WTC11 (cell line): ENCODE results near the gene COL4A1. TPM values are rescaled to one million over a fixed set of nuclear protein-coding genes. Genes with fewer than 3 reads are reported as not detected.

Experiments
- ATAC-seq: fragments of 200-7000 bp; cut with Tn5 transposase; 2 replicates; pipeline ENCODE4 v1.10.0; 2021; ENCODE audit warnings: mild to moderate bottlenecking, moderate library complexity
- CTCF ChIA-PET: fragments of 300-600 bp; sonication (Branson Sonifier 250); formaldehyde crosslinking; loops from one replicate; lab custom pipeline; 2021; ENCODE audit warnings: antibody characterized with exemption; lab: Charles Lee
- POLR2A ChIA-PET: fragments of 350-600 bp; sonication (Branson Sonifier 250); formaldehyde crosslinking; loops from one replicate; lab custom pipeline; 2021; ENCODE audit warnings: antibody characterized with exemption; lab: Charles Lee
- DNase-seq: peaks from one replicate; pipeline ENCODE4 v3.0.0; 2021; ENCODE audit warnings: low spot score
- H3K27ac Mint-ChIP-seq: 2 replicates; pipeline ENCODE4 v1.8.0; 2021; ENCODE audit warnings: mixed read lengths
- H3K27me3 Mint-ChIP-seq: 2 replicates; pipeline ENCODE4 v1.8.0; 2021; ENCODE audit warnings: low read depth, mild to moderate bottlenecking, moderate library complexity, mixed read lengths
- H3K36me3 Mint-ChIP-seq: 2 replicates; pipeline ENCODE4 v1.8.0; 2021; ENCODE audit warnings: mixed read lengths
- H3K4me1 Mint-ChIP-seq: 2 replicates; pipeline ENCODE4 v1.8.0; 2022; ENCODE audit warnings: mixed read lengths
- H3K4me3 Mint-ChIP-seq: 2 replicates; pipeline ENCODE4 v1.8.0; 2021; ENCODE audit warnings: mild to moderate bottlenecking, moderate library complexity, mixed read lengths
- H3K9me3 Mint-ChIP-seq: 2 replicates; pipeline ENCODE4 v1.8.0; 2021; ENCODE audit warnings: mixed read lengths
- ATF1 ChIP-seq: sonication (generic); formaldehyde crosslinking; IDR thresholded peaks from 2 replicates; pipeline ENCODE4 v1.8.1; 2023; ENCODE audit warnings: mild to moderate bottlenecking, moderate library complexity, missing genetic modification reagents
- GABPB1 ChIP-seq: sonication (generic); formaldehyde crosslinking; IDR thresholded peaks from 2 replicates; pipeline ENCODE4 v1.8.1; 2023; ENCODE audit warnings: mild to moderate bottlenecking, missing genetic modification reagents
- KAT7 ChIP-seq: sonication (generic); formaldehyde crosslinking; IDR thresholded peaks from 2 replicates; pipeline ENCODE4 v1.8.1; 2023; ENCODE audit warnings: missing genetic modification reagents, mild to moderate bottlenecking, borderline replicate concordance
- NFATC4 ChIP-seq: fragments of 250-450 bp; sonication (Bioruptor Pico); IDR thresholded peaks from 2 replicates; pipeline ENCODE4 v1.9.0; 2021; ENCODE audit warnings: mild to moderate bottlenecking
- SOX15 ChIP-seq: fragments of 250-450 bp; sonication (Bioruptor Pico); IDR thresholded peaks from 2 replicates; pipeline ENCODE4 v1.9.0; 2021; ENCODE audit warnings: mild to moderate bottlenecking
- ZNF219 ChIP-seq: sonication (generic); formaldehyde crosslinking; IDR thresholded peaks from 2 replicates; pipeline ENCODE4 v1.8.0; 2023; ENCODE audit warnings: missing genetic modification reagents, mild to moderate bottlenecking, borderline replicate concordance
- total RNA-seq: library from RNA; stranded (reverse); gene quantifications from 3 replicates; pipeline ENCODE4 v1.2.3, GENCODE V29; 2021
- TF ChIP-seq, protein P1 (sequence below): fragments of 250-450 bp; sonication (Bioruptor Pico); IDR thresholded peaks from 2 replicates; pipeline ENCODE4 v1.9.0; 2021; ENCODE audit warnings: mild to moderate bottlenecking, borderline replicate concordance
- TF ChIP-seq, protein P2 (sequence below): sonication (generic); formaldehyde crosslinking; IDR thresholded peaks from 2 replicates; pipeline ENCODE4 v1.8.1; 2022; ENCODE audit warnings: low read depth, mild to moderate bottlenecking, moderate library complexity, missing genetic modification reagents, borderline replicate concordance
- TF ChIP-seq, protein P3 (sequence below): sonication (generic); formaldehyde crosslinking; IDR thresholded peaks from 2 replicates; pipeline ENCODE4 v1.8.0; 2022; ENCODE audit warnings: mild to moderate bottlenecking, missing genetic modification reagents
- TF ChIP-seq, protein P4 (sequence below): sonication (generic); formaldehyde crosslinking; IDR thresholded peaks from 2 replicates; pipeline ENCODE4 v1.8.1; 2023; ENCODE audit warnings: mild to moderate bottlenecking, missing genetic modification reagents, moderate library complexity
- TF ChIP-seq, protein P5 (sequence below): fragments of 250-450 bp; sonication (Bioruptor Pico); IDR thresholded peaks from 2 replicates; pipeline ENCODE4 v2.1.2; 2022; ENCODE audit warnings: mild to moderate bottlenecking, moderate library complexity
- TF ChIP-seq, protein P6 (sequence below): sonication (generic); formaldehyde crosslinking; IDR thresholded peaks from 2 replicates; pipeline ENCODE4 v1.8.1; 2023; ENCODE audit warnings: mild to moderate bottlenecking, missing genetic modification reagents, moderate library complexity
- TF ChIP-seq, protein P7 (sequence below): sonication (generic); formaldehyde crosslinking; IDR thresholded peaks from 2 replicates; pipeline ENCODE4 v1.8.1; 2023; ENCODE audit warnings: mild to moderate bottlenecking, missing genetic modification reagents
- TF ChIP-seq, protein P8 (sequence below): sonication (generic); formaldehyde crosslinking; IDR thresholded peaks from 2 replicates; pipeline ENCODE4 v1.8.0; 2022; ENCODE audit warnings: mild to moderate bottlenecking, missing genetic modification reagents
- TF ChIP-seq, protein P9 (sequence below): sonication (generic); formaldehyde crosslinking; IDR thresholded peaks from 2 replicates; pipeline ENCODE4 v1.8.1; 2022; ENCODE audit warnings: mild to moderate bottlenecking, moderate library complexity, missing genetic modification reagents

Gene COL4A1
- total RNA-seq, 1 experiment from 2014 or later, result 89.6 TPM

DNA sequence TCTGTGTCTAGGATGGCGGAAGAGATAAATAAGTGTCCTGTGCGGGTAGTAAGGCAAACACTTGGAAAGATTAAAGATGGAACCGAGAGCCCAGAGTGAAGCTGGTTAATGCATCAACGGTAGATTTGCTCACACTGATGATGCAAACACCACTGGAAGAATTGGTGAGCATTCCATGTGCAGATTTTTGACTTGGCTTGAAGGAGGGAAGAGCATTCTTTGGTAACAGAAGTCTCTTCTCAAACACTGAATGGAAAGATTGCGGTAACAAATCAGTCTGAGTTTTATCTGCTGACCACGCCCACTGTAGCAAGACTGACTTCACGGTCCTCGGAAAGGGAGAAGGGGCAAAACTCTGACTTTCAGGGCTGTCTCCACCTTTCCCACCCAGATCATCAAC, 112.5 kb downstream of the COL4A1 start (continued):
- TF ChIP-seq, protein P1, sequence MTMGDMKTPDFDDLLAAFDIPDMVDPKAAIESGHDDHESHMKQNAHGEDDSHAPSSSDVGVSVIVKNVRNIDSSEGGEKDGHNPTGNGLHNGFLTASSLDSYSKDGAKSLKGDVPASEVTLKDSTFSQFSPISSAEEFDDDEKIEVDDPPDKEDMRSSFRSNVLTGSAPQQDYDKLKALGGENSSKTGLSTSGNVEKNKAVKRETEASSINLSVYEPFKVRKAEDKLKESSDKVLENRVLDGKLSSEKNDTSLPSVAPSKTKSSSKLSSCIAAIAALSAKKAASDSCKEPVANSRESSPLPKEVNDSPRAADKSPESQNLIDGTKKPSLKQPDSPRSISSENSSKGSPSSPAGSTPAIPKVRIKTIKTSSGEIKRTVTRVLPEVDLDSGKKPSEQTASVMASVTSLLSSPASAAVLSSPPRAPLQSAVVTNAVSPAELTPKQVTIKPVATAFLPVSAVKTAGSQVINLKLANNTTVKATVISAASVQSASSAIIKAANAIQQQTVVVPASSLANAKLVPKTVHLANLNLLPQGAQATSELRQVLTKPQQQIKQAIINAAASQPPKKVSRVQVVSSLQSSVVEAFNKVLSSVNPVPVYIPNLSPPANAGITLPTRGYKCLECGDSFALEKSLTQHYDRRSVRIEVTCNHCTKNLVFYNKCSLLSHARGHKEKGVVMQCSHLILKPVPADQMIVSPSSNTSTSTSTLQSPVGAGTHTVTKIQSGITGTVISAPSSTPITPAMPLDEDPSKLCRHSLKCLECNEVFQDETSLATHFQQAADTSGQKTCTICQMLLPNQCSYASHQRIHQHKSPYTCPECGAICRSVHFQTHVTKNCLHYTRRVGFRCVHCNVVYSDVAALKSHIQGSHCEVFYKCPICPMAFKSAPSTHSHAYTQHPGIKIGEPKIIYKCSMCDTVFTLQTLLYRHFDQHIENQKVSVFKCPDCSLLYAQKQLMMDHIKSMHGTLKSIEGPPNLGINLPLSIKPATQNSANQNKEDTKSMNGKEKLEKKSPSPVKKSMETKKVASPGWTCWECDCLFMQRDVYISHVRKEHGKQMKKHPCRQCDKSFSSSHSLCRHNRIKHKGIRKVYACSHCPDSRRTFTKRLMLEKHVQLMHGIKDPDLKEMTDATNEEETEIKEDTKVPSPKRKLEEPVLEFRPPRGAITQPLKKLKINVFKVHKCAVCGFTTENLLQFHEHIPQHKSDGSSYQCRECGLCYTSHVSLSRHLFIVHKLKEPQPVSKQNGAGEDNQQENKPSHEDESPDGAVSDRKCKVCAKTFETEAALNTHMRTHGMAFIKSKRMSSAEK (CRISPR knock-in tag), result no peak
- TF ChIP-seq, all 79 proteins: peak for 0

DNA sequence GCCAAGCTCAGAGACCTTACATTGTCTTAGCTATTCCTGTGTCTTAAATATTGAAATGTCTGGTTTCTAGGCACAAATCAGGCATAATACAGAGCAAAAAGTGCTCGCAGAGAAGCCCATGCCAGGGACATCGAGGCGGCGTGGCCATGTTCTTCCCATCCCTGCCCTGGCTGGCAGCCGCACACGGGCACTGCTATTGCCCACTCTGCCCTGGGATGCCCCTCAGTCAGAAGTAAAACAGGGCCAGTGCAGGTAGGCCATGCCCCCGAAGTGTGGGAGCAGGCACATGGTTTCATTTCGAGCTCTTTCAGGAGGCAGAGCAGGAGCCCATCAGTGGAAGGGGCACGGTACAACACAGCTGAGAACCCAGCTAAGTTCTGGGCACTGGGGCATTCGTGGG, 113.5 kb downstream of the COL4A1 start:
- no peak for ATAC-seq

DNA sequence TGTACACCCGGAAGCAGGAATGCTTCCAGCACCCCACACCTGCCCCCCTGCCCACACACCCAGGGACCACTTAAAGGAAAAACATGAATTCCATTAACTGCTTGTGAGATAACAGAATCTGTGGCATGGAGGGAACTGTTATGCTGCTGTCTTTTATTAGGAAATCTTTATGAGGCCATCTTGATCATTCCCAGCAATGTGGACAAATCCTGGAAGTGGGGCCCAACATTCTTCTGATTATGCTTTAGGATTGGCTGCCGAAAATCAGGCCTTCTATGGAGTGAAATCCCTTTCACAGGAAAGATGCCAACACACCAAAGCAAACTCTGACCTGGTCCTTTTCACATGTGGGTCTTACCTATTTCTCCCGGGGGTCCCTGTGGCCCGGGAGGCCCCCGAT, 114.5 kb downstream of the COL4A1 start:
- peaks cover 6% of the 10 kb centered on the region for H3K36me3 Mint-ChIP-seq
- peaks cover 8% of the 10 kb centered on the region for H3K4me1 Mint-ChIP-seq
- CTCF ChIA-PET, result no interaction called here
- ATAC-seq (no peak), DNase-seq (no peak)
- H3K4me3 Mint-ChIP-seq, result no peak overlapping the region
- no peak overlapping the region for H3K27ac Mint-ChIP-seq
- POLR2A ChIA-PET, result no interaction called here
- no peaks in the 10 kb centered on the region for H3K27me3 Mint-ChIP-seq
- no peaks in the 10 kb centered on the region for H3K9me3 Mint-ChIP-seq
- TF ChIP-seq, protein P2, sequence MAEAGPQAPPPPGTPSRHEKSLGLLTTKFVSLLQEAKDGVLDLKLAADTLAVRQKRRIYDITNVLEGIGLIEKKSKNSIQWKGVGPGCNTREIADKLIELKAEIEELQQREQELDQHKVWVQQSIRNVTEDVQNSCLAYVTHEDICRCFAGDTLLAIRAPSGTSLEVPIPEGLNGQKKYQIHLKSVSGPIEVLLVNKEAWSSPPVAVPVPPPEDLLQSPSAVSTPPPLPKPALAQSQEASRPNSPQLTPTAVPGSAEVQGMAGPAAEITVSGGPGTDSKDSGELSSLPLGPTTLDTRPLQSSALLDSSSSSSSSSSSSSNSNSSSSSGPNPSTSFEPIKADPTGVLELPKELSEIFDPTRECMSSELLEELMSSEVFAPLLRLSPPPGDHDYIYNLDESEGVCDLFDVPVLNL (CRISPR knock-in tag), result no peak
- TF ChIP-seq, protein P3, sequence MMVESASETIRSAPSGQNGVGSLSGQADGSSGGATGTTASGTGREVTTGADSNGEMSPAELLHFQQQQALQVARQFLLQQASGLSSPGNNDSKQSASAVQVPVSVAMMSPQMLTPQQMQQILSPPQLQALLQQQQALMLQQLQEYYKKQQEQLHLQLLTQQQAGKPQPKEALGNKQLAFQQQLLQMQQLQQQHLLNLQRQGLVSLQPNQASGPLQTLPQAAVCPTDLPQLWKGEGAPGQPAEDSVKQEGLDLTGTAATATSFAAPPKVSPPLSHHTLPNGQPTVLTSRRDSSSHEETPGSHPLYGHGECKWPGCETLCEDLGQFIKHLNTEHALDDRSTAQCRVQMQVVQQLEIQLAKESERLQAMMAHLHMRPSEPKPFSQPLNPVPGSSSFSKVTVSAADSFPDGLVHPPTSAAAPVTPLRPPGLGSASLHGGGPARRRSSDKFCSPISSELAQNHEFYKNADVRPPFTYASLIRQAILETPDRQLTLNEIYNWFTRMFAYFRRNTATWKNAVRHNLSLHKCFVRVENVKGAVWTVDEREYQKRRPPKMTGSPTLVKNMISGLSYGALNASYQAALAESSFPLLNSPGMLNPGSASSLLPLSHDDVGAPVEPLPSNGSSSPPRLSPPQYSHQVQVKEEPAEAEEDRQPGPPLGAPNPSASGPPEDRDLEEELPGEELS (CRISPR knock-in tag), result no peak
- TF ChIP-seq ATF1 (CRISPR knock-in tag) (no peak), GABPB1 (CRISPR knock-in tag) (no peak), KAT7 (no peak)
- TF ChIP-seq, protein P4, sequence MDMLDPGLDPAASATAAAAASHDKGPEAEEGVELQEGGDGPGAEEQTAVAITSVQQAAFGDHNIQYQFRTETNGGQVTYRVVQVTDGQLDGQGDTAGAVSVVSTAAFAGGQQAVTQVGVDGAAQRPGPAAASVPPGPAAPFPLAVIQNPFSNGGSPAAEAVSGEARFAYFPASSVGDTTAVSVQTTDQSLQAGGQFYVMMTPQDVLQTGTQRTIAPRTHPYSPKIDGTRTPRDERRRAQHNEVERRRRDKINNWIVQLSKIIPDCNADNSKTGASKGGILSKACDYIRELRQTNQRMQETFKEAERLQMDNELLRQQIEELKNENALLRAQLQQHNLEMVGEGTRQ (CRISPR knock-in tag), result no peak
- TF ChIP-seq, protein P5, sequence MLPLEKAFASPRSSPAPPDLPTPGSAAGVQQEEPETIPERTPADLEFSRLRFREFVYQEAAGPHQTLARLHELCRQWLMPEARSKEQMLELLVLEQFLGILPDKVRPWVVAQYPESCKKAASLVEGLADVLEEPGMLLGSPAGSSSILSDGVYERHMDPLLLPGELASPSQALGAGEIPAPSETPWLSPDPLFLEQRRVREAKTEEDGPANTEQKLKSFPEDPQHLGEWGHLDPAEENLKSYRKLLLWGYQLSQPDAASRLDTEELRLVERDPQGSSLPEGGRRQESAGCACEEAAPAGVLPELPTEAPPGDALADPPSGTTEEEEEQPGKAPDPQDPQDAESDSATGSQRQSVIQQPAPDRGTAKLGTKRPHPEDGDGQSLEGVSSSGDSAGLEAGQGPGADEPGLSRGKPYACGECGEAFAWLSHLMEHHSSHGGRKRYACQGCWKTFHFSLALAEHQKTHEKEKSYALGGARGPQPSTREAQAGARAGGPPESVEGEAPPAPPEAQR (CRISPR knock-in tag), result no peak

More for the DNA sequence above, 113.5 kb downstream of the COL4A1 start:
- peaks cover 8% of the 10 kb centered on the region for H3K4me1 Mint-ChIP-seq
- no peak for DNase-seq
- H3K4me3 Mint-ChIP-seq, result no peak overlapping the region
- POLR2A ChIA-PET, result no interaction called here
- no peaks in the 10 kb centered on the region for H3K9me3 Mint-ChIP-seq
- TF ChIP-seq NFATC4 (CRISPR knock-in tag), result no peak
- TF ChIP-seq, protein P2 (CRISPR knock-in tag), result no peak
- TF ChIP-seq, protein P6, sequence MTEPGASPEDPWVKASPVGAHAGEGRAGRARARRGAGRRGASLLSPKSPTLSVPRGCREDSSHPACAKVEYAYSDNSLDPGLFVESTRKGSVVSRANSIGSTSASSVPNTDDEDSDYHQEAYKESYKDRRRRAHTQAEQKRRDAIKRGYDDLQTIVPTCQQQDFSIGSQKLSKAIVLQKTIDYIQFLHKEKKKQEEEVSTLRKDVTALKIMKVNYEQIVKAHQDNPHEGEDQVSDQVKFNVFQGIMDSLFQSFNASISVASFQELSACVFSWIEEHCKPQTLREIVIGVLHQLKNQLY (CRISPR knock-in tag), result no peak
- TF ChIP-seq ZNF219 (CRISPR knock-in tag), result no peak
- no peak for TF ChIP-seq SOX15 (CRISPR knock-in tag)
- TF ChIP-seq, protein P7, sequence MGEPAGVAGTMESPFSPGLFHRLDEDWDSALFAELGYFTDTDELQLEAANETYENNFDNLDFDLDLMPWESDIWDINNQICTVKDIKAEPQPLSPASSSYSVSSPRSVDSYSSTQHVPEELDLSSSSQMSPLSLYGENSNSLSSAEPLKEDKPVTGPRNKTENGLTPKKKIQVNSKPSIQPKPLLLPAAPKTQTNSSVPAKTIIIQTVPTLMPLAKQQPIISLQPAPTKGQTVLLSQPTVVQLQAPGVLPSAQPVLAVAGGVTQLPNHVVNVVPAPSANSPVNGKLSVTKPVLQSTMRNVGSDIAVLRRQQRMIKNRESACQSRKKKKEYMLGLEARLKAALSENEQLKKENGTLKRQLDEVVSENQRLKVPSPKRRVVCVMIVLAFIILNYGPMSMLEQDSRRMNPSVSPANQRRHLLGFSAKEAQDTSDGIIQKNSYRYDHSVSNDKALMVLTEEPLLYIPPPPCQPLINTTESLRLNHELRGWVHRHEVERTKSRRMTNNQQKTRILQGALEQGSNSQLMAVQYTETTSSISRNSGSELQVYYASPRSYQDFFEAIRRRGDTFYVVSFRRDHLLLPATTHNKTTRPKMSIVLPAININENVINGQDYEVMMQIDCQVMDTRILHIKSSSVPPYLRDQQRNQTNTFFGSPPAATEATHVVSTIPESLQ (CRISPR knock-in tag), result no peak
- TF ChIP-seq, protein P8, sequence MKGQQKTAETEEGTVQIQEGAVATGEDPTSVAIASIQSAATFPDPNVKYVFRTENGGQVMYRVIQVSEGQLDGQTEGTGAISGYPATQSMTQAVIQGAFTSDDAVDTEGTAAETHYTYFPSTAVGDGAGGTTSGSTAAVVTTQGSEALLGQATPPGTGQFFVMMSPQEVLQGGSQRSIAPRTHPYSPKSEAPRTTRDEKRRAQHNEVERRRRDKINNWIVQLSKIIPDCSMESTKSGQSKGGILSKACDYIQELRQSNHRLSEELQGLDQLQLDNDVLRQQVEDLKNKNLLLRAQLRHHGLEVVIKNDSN, result no peak
- TF ChIP-seq, protein P9, sequence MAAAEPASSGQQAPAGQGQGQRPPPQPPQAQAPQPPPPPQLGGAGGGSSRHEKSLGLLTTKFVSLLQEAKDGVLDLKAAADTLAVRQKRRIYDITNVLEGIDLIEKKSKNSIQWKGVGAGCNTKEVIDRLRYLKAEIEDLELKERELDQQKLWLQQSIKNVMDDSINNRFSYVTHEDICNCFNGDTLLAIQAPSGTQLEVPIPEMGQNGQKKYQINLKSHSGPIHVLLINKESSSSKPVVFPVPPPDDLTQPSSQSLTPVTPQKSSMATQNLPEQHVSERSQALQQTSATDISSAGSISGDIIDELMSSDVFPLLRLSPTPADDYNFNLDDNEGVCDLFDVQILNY (CRISPR knock-in tag), result no peak
- TF ChIP-seq, all 79 proteins: peak for 0
- no peaks in the 10 kb centered on the region for H3K27me3 Mint-ChIP-seq
- CTCF ChIA-PET, result no interaction called here
- H3K27ac Mint-ChIP-seq, result no peak overlapping the region
- H3K36me3 Mint-ChIP-seq, result peaks cover 4% of the 10 kb centered on the region
